HEK293 (cell line): ENCODE data around the gene NEU1.
"Not testable (repeated sequence)": the region's sequence is repeated elsewhere in the genome, so short reads cannot be mapped to it uniquely, and the experiment has no call there.

Source experiments
- CTCF ChIA-PET: fragments of 350-600 bp; formaldehyde crosslinking; extraction: SDS; loops from one replicate; lab custom pipeline; 2021; ENCODE audit warnings: antibody characterized with exemption; lab: Yijun Ruan, JAX
- POLR2A ChIA-PET: fragments of 300-600 bp; formaldehyde crosslinking; extraction: SDS; loops from one replicate; lab custom pipeline; 2020; ENCODE audit warnings: antibody characterized with exemption, inconsistent platforms; lab: Yijun Ruan, JAX
- H3K27ac ChIP-seq: fragments of 200-500 bp; sonication (Bioruptor generic); 2 replicates; pipeline ENCODE4 v1.5.1; 2014; ENCODE audit warnings: low read depth, low read length, control low read depth, inconsistent platforms; ENCODE audit errors: extremely low read depth
- H3K36me3 ChIP-seq, 2 experiments: fragments of 200-500 bp in 1 of 2; sonication (Bioruptor generic) in 1 of 2; 1 replicate in 1 of 2; 2 replicates in 1 of 2; pipeline ENCODE4 v1.5.1; 2014 to 2017; ENCODE audit warnings: inconsistent platforms in 2 of 2, low read length in 2 of 2; ENCODE audit not compliant: control insufficient read depth in 2 of 2, insufficient read depth in 1 of 2
- H3K4me1 ChIP-seq: fragments of 200-500 bp; sonication (Bioruptor generic); 2 replicates; pipeline ENCODE4 v1.5.1; 2014; ENCODE audit warnings: mild to moderate bottlenecking, low read length, inconsistent platforms; ENCODE audit not compliant: control insufficient read depth, insufficient read depth
- H3K4me3 ChIP-seq: 2 replicates; pipeline ENCODE4 v1.5.1; 2011; ENCODE audit warnings: low read depth, mild to moderate bottlenecking, control low read depth, low read length, moderate library complexity
- H3K9me3 ChIP-seq: fragments of 200-500 bp; sonication (Bioruptor generic); 2 replicates; pipeline ENCODE4 v1.5.1; 2014; ENCODE audit warnings: low read depth, low read length, inconsistent platforms; ENCODE audit not compliant: control insufficient read depth, insufficient read depth
- KLF7 ChIP-seq: fragments of 450-650 bp; formaldehyde crosslinking; IDR thresholded peaks from 2 replicates; pipeline ENCODE4 v1.5.1; 2016; ENCODE audit warnings: missing biosample characterization, missing genetic modification characterization, borderline replicate concordance
- SALL2 ChIP-seq: fragments of 450-650 bp; formaldehyde crosslinking; IDR thresholded peaks from 2 replicates; pipeline ENCODE4 v1.5.0; 2017; ENCODE audit warnings: missing biosample characterization, mild to moderate bottlenecking, missing genetic modification characterization, borderline replicate concordance
- ZFHX2 ChIP-seq: fragments of 450-650 bp; formaldehyde crosslinking; conservative IDR thresholded peaks from 2 replicates; pipeline ENCODE4 v1.5.1; 2016; ENCODE audit warnings: missing biosample characterization, missing genetic modification characterization
- ZNF121 ChIP-seq: fragments of 450-650 bp; formaldehyde crosslinking; IDR thresholded peaks from 2 replicates; pipeline ENCODE4 v1.5.1; 2016; ENCODE audit warnings: missing biosample characterization, missing genetic modification characterization
- ZNF202 ChIP-seq: fragments of 450-650 bp; formaldehyde crosslinking; IDR thresholded peaks from 2 replicates; pipeline ENCODE4 v1.5.1; 2016; ENCODE audit warnings: missing biosample characterization, missing genetic modification characterization, borderline replicate concordance
- ZNF416 ChIP-seq: fragments of 450-650 bp; formaldehyde crosslinking; IDR thresholded peaks from 2 replicates; pipeline ENCODE4 v1.5.1; 2016; ENCODE audit warnings: missing biosample characterization, missing genetic modification characterization
- ZNF626 ChIP-seq: fragments of 450-650 bp; sonication (Bioruptor Pico); formaldehyde crosslinking; IDR thresholded peaks from 2 replicates; pipeline ENCODE4 v1.5.1; 2018; ENCODE audit warnings: missing biosample characterization, missing genetic modification characterization, inconsistent platforms
- ZNF677 ChIP-seq: fragments of 450-650 bp; IDR thresholded peaks from 2 replicates; pipeline ENCODE4 v1.5.0; 2018; ENCODE audit warnings: missing biosample characterization, mild to moderate bottlenecking, missing genetic modification characterization, moderate library complexity
- ZNF76 ChIP-seq: fragments of 450-650 bp; formaldehyde crosslinking; IDR thresholded peaks from 2 replicates; pipeline ENCODE4; 2016; ENCODE audit warnings: low read depth, missing biosample characterization, missing genetic modification characterization, borderline replicate concordance
- ZXDB ChIP-seq: fragments of 450-650 bp; formaldehyde crosslinking; IDR thresholded peaks from 2 replicates; pipeline ENCODE4 v1.5.1; 2016; ENCODE audit warnings: missing biosample characterization, missing genetic modification characterization
- TF ChIP-seq, protein P1 (sequence below): fragments of 450-650 bp; formaldehyde crosslinking; IDR thresholded peaks from 2 replicates; pipeline ENCODE4 v1.5.1; 2017; ENCODE audit warnings: missing biosample characterization, missing genetic modification characterization
- TF ChIP-seq, protein P2 (sequence below): fragments of 450-650 bp; formaldehyde crosslinking; IDR thresholded peaks from 2 replicates; pipeline ENCODE4 v1.5.1; 2016; ENCODE audit warnings: missing biosample characterization, missing genetic modification characterization

The NEU1 gene

GRCh38 chr6:31869343-31869742 lies 6.7 kb upstream of the NEU1 start (continued):
- TF ChIP-seq ZFHX2 (tag by site-specific recombination): peak; percentile 33; the same call in 1 of the 2 replicates

DNA sequence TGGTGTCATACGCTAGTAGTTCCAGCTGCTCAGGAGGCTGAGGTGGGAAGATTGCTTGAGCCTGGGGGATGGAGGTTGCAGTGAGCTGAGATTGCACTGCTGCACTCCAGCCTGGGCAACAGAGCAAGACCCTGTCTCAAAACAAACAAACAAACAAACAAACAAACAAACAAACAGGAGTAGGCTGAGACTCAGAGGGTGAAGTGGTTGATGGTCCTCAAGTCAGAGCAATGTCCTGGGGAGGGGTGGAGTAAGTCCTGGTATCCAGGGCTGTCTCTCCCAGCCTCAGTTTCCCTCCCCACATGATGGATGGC lies 6.0 kb upstream of the NEU1 start:
- H3K9me3 ChIP-seq, H3K4me1 ChIP-seq, H3K36me3 ChIP-seq: not testable (repeated sequence)
- ChIA-PET POLR2A (interaction anchor here (0.6 to 2.1 kb wide), 6 partner anchors 16 to 195 kb away, joined by 3 to 8 read pairs (median 4); partner anchors contain the start of genes DXO and HSPA1B), CTCF (interaction anchor here (0.6 to 7.0 kb wide), 11 partner anchors 21 to 258 kb away, joined by 3 to 53 read pairs (median 3); partner anchors contain the start of gene VWA7)
- peak; percentile 99 for TF ChIP-seq ZNF121 (tag by site-specific recombination)
- TF ChIP-seq, all 188 proteins: peak for 1; not testable (repeated sequence) for 187
- not testable (repeated sequence) for H3K27ac ChIP-seq, H3K4me3 ChIP-seq

DNA sequence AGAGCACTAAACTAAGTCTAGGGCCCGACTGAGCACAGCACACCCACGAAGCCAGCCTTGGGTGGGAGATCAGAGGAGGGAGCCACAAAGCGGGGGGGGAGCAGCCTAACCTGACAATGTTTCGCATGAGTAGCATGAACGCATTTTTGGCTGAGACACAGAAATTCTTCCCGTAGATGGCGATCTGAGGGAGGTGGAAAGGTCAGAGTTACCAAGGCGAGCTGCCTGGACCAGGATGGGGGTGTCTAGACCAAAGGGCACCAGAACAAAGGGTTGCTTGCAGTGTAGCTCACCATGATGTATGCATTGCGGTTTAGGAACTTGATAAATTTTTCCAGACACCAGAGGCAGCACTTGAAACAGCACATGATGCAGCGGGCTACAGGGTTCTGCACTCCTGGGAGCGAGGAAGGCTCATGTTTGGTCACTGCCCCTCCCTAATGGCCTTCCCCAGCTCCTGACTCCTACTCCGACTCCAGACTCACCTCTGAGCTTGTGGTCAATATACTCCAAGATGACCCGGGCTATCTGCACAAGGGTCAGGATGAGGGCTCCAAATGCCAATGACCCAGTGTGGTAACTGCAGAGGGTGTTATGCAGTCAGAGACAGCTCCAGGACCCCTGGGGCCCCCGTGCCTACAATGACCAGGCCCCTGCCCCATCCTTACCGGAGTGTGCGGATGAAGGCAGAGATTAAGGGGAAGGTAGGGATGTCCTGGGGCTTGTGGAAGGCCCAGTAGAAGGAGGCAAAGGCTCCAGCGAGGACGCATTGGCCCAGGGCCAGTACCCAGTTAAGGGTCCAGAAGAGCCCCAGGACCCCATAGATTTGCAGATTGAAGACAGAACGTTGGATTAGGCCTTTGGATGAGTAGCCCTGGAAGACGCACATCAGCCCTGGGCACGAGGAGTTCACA lies 2.8 kb upstream of the NEU1 start:
- TF ChIP-seq, protein P1, sequence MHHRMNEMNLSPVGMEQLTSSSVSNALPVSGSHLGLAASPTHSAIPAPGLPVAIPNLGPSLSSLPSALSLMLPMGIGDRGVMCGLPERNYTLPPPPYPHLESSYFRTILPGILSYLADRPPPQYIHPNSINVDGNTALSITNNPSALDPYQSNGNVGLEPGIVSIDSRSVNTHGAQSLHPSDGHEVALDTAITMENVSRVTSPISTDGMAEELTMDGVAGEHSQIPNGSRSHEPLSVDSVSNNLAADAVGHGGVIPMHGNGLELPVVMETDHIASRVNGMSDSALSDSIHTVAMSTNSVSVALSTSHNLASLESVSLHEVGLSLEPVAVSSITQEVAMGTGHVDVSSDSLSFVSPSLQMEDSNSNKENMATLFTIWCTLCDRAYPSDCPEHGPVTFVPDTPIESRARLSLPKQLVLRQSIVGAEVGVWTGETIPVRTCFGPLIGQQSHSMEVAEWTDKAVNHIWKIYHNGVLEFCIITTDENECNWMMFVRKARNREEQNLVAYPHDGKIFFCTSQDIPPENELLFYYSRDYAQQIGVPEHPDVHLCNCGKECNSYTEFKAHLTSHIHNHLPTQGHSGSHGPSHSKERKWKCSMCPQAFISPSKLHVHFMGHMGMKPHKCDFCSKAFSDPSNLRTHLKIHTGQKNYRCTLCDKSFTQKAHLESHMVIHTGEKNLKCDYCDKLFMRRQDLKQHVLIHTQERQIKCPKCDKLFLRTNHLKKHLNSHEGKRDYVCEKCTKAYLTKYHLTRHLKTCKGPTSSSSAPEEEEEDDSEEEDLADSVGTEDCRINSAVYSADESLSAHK (tag by site-specific recombination): 0 out of 2 replicates have a peak, but pooled peaks have one; percentile 11
- no peak for TF ChIP-seq ZNF677 (tag by site-specific recombination)
- no peak overlapping the region for H3K27ac ChIP-seq
- POLR2A ChIA-PET: interaction anchor here (0.6 to 5.0 kb wide), 2 partner anchors 38 to 265 kb away, joined by 3 to 92 read pairs; partner anchors contain the start of genes FKBPL and HSPA1B
- no peak overlapping the region for H3K4me3 ChIP-seq
- peaks cover 0 to 9% of the 10 kb centered on the region in 2 experiments; a peak in 1 of 3 replicates for H3K36me3 ChIP-seq
- CTCF ChIA-PET: interaction anchor here (0.6 to 7.0 kb wide), 4 partner anchors 24 to 315 kb away, joined by 3 to 53 read pairs (median 3); no protein-coding TSS in a partner anchor
- H3K9me3 ChIP-seq: no peaks in the 10 kb centered on the region
- peaks cover 2% of the 10 kb centered on the region; the same call in 1 of the 2 replicates for H3K4me1 ChIP-seq

- CTCF ChIA-PET: interaction anchor here (1.0 to 7.0 kb wide), 4 partner anchors 25 to 174 kb away, joined by 3 to 53 read pairs (median 3); no protein-coding TSS in a partner anchor
Measured at GRCh38 chr6:31864818-31865204, 2.2 kb upstream of the NEU1 start.

GRCh38 chr6:31864123-31864562 lies 1.5 kb upstream of the NEU1 start:
- ChIA-PET POLR2A (interaction anchor here (0.6 to 5.0 kb wide), 20 partner anchors 12 to 1481 kb away, joined by 4 to 125 read pairs (median 12); partner anchors contain the start of genes ABHD16A, BAG6, C6orf47 and DDX39B), CTCF (interaction anchor here (0.5 to 7.0 kb wide), 8 partner anchors 24 to 184 kb away, joined by 3 to 53 read pairs (median 4); partner anchors contain the start of gene DDAH2)
- TF ChIP-seq, protein P2, sequence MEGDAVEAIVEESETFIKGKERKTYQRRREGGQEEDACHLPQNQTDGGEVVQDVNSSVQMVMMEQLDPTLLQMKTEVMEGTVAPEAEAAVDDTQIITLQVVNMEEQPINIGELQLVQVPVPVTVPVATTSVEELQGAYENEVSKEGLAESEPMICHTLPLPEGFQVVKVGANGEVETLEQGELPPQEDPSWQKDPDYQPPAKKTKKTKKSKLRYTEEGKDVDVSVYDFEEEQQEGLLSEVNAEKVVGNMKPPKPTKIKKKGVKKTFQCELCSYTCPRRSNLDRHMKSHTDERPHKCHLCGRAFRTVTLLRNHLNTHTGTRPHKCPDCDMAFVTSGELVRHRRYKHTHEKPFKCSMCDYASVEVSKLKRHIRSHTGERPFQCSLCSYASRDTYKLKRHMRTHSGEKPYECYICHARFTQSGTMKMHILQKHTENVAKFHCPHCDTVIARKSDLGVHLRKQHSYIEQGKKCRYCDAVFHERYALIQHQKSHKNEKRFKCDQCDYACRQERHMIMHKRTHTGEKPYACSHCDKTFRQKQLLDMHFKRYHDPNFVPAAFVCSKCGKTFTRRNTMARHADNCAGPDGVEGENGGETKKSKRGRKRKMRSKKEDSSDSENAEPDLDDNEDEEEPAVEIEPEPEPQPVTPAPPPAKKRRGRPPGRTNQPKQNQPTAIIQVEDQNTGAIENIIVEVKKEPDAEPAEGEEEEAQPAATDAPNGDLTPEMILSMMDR: 0 out of 2 replicates have a peak, but pooled peaks have one; percentile 3
- peaks cover 0 to 23% of the 10 kb centered on the region in 2 experiments; a peak in 1 of 3 replicates for H3K36me3 ChIP-seq
- H3K4me1 ChIP-seq, H3K9me3 ChIP-seq: not testable (repeated sequence)
- peak overlapping the region; percentile 49 for H3K4me3 ChIP-seq
- peak overlapping the region; percentile 27; the same call in 1 of the 2 replicates for H3K27ac ChIP-seq

More at GRCh38 chr6:31864818-31865204, 2.2 kb upstream of the NEU1 start:
- peaks cover 0 to 16% of the 10 kb centered on the region in 2 experiments; a peak in 1 of 3 replicates for H3K36me3 ChIP-seq
- H3K9me3 ChIP-seq: no peaks in the 10 kb centered on the region
- peaks cover 2% of the 10 kb centered on the region; the same call in 1 of the 2 replicates for H3K4me1 ChIP-seq
- no peak for TF ChIP-seq ZNF202 (tag by site-specific recombination)
- TF ChIP-seq ZNF416: no peak
- TF ChIP-seq ZXDB: no peak
- no peak for TF ChIP-seq ZNF626 (tag by site-specific recombination)
- no peak for TF ChIP-seq SALL2 (tag by site-specific recombination)
- TF ChIP-seq KLF7 (tag by site-specific recombination): no peak
- TF ChIP-seq ZNF76 (tag by site-specific recombination): no peak
- POLR2A ChIA-PET: interaction anchor here (2.9 to 5.0 kb wide), 2 partner anchors 25 to 38 kb away, joined by 92 to 125 read pairs; partner anchors contain the start of gene HSPA1B
- H3K27ac ChIP-seq: no peak overlapping the region
- no peak overlapping the region for H3K4me3 ChIP-seq
